MM.1S (cell line): ENCODE measurements around the gene LDHAL6B.

Experiments used
- DNase-seq: peaks from one replicate; pipeline ENCODE4 v3.0.0-alpha.2; 2015
- H2AFZ ChIP-seq: fragments of 300-600 bp; sonication (generic); 2 replicates; pipeline ENCODE4 v1.6.0; 2016; ENCODE audit warnings: antibody characterized with exemption, low read length
- H3F3A ChIP-seq: fragments of 300-600 bp; sonication (generic); 2 replicates; pipeline ENCODE4 v1.6.1; 2016; ENCODE audit warnings: mild to moderate bottlenecking, antibody characterized with exemption, low read length, moderate library complexity, mixed read lengths; ENCODE audit not compliant: insufficient read depth
- H3K27ac ChIP-seq: fragments of 300-600 bp; sonication (generic); 2 replicates; pipeline ENCODE4 v1.5.1; 2016; ENCODE audit warnings: mild to moderate bottlenecking, low read length
- H3K27me3 ChIP-seq: fragments of 300-600 bp; sonication (generic); replicated peaks from 2 replicates; pipeline ENCODE4 v1.6.0; 2016; ENCODE audit warnings: low read length; ENCODE audit not compliant: insufficient read depth
- H3K36me3 ChIP-seq: fragments of 300-600 bp; sonication (generic); replicated peaks from 2 replicates; pipeline ENCODE4 v1.6.1; 2016; ENCODE audit warnings: mild to moderate bottlenecking, low read length, mixed read lengths; ENCODE audit not compliant: insufficient read depth
- H3K4me1 ChIP-seq: fragments of 300-600 bp; sonication (generic); 2 replicates; pipeline ENCODE4 v1.6.1; 2016; ENCODE audit warnings: low read length, mixed read lengths
- H3K4me2 ChIP-seq: fragments of 300-600 bp; sonication (generic); 2 replicates; pipeline ENCODE4 v1.6.0; 2016; ENCODE audit warnings: low read depth, low read length
- H3K4me3 ChIP-seq: fragments of 300-600 bp; sonication (generic); 2 replicates; pipeline ENCODE4 v1.5.1; 2016; ENCODE audit warnings: low read length, mixed read lengths
- H3K79me2 ChIP-seq: fragments of 300-600 bp; sonication (generic); 2 replicates; pipeline ENCODE4 v1.6.1; 2016; ENCODE audit warnings: mixed run types, low read length, mixed read lengths
- H3K9ac ChIP-seq: fragments of 300-600 bp; sonication (generic); 2 replicates; pipeline ENCODE4 v1.6.1; 2016; ENCODE audit warnings: low read length, mixed read lengths
- H3K9me2 ChIP-seq: fragments of 300-600 bp; sonication (generic); replicated peaks from 2 replicates; pipeline ENCODE4 v1.6.1; 2016; ENCODE audit warnings: mild to moderate bottlenecking, low read length, mixed read lengths; ENCODE audit not compliant: insufficient read depth
- H3K9me3 ChIP-seq: fragments of 300-600 bp; sonication (generic); replicated peaks from 2 replicates; pipeline ENCODE4 v1.6.1; 2016; ENCODE audit warnings: mild to moderate bottlenecking, low read length, mixed read lengths; ENCODE audit not compliant: insufficient read depth
- H4K20me1 ChIP-seq: fragments of 300-600 bp; sonication (generic); 2 replicates; pipeline ENCODE4 v1.6.1; 2016; ENCODE audit warnings: mild to moderate bottlenecking, low read length, moderate library complexity, mixed read lengths; ENCODE audit not compliant: insufficient read depth
- CTCF ChIP-seq: fragments of 300-600 bp; sonication (generic); IDR thresholded peaks from 2 replicates; pipeline ENCODE4 v1.5.1; 2016; ENCODE audit warnings: antibody characterized with exemption, low read length, mixed read lengths
- EZH2 ChIP-seq: fragments of 300-600 bp; sonication (generic); optimal IDR thresholded peaks from 2 replicates; pipeline ENCODE3; 2017; ENCODE audit warnings: low read depth, mild to moderate bottlenecking, antibody characterized with exemption, low read length, mixed read lengths
- EZH2phosphoT487 ChIP-seq: fragments of 300-600 bp; sonication (generic); IDR thresholded peaks from 2 replicates; pipeline ENCODE4 v1.6.1; 2018; ENCODE audit warnings: antibody characterized with exemption, low read length

LDHAL6B gene

GRCh38 chr15:59185725-59186124, 20.9 kb upstream of the LDHAL6B start:
- Histone ChIP-seq H3K4me2 (no peak overlapping the region), H3K9me3 (no peaks in the 10 kb centered on the region; the same call in 1 of the 2 replicates), H3K36me3 (no peaks in the 10 kb centered on the region)

GRCh38 chr15:59186501-59186900, 20.1 kb upstream of the LDHAL6B start:
- Histone ChIP-seq H3K36me3 (no peaks in the 10 kb centered on the region), H3K27me3 (no peaks in the 10 kb centered on the region), H3K9me3 (no peaks in the 10 kb centered on the region), H4K20me1 (no peaks in the 10 kb centered on the region), H3K4me3 (no peak overlapping the region), H2AFZ (no peak overlapping the region), H3K9ac (no peak overlapping the region), H3K9me2 (no peaks in the 10 kb centered on the region), H3K79me2 (no peaks in the 10 kb centered on the region), H3K27ac (no peak overlapping the region), H3K4me2 (no peak overlapping the region), H3F3A (no peaks in the 10 kb centered on the region), H3K4me1 (no peaks in the 10 kb centered on the region)
- TF ChIP-seq EZH2phosphoT487 (no peak), CTCF (no peak), EZH2 (no peak)
- no peak for DNase-seq

More at GRCh38 chr15:59185725-59186124, 20.9 kb upstream of the LDHAL6B start:
- H4K20me1 ChIP-seq = no peaks in the 10 kb centered on the region
- TF ChIP-seq EZH2 (no peak), EZH2phosphoT487 (no peak), CTCF (no peak)
- no peaks in the 10 kb centered on the region for H3K9me2 ChIP-seq
- no peak for DNase-seq
- no peaks in the 10 kb centered on the region for H3F3A ChIP-seq
- H3K79me2 ChIP-seq = no peaks in the 10 kb centered on the region
- no peak overlapping the region for H3K9ac ChIP-seq
- H3K4me1 ChIP-seq = no peaks in the 10 kb centered on the region
- H3K27me3 ChIP-seq = no peaks in the 10 kb centered on the region
- no peak overlapping the region for H2AFZ ChIP-seq
- H3K27ac ChIP-seq = no peak overlapping the region
- H3K4me3 ChIP-seq = no peak overlapping the region

- Histone ChIP-seq H3K4me3 (no peak overlapping the region), H3K9me3 (no peaks in the 10 kb centered on the region), H3K27ac (no peak overlapping the region), H3K27me3 (no peaks in the 10 kb centered on the region), H3F3A (no peaks in the 10 kb centered on the region), H3K9me2 (no peaks in the 10 kb centered on the region), H3K79me2 (no peaks in the 10 kb centered on the region), H3K4me2 (no peak overlapping the region), H3K9ac (no peak overlapping the region), H3K36me3 (no peaks in the 10 kb centered on the region), H2AFZ (no peak overlapping the region), H3K4me1 (no peaks in the 10 kb centered on the region), H4K20me1 (no peaks in the 10 kb centered on the region)
- DNase-seq = no peak
- TF ChIP-seq EZH2 (no peak), EZH2phosphoT487 (no peak), CTCF (no peak)
These were observed 17.4 kb upstream of the LDHAL6B start for GRCh38 chr15:59189241-59189640.
